Measurements from ENCODE around the gene RTN4IP1.

The RTN4IP1 gene

DNA sequence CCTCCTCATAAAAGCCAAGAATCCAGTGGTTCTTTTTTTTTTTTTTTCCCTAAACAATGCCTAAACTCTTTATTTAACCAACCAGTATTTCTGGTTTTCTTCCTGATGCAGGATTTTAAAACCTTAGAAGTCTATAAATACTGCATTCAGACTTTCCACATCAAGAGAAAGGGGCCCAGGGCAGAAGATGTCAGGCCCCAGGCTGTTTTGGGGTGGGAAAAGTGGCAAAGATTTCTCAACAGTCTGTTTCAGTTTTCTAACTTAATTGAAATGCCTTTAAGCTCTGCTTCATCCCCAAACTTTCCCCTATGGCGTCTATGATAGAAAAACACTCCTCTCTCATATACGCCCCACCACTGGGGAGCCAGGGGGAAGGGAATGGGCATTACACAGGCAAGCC, 33.2 kb upstream of the RTN4IP1 start:
- no peak for TF ChIP-seq CTCF (IDR thresholded peaks at IDR 0.05)

DNA sequence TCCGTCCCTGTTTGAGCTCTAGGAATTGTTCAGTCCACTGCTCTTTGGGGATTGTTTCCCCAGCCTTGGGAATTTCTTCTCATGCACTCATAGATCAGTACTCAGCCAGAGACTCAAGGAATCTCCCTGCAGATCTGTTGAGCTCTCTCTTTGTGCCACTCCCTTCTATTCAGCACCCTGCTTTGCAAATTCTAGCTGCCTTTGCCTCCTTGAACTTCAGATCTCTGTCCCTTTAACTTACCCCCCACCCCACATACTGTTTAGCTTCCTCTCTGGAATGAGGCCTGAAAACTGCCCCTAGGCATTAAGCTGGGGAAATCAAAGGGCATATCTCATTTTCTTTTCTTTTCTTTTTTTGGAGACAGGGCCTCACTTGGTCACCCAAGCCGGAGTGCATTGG, 30.6 kb upstream of the RTN4IP1 start:
- TF ChIP-seq CTCF (IDR thresholded peaks at IDR 0.05), result no peak

GRCh38 chr6:106658469-106658868, 29.2 kb upstream of the RTN4IP1 start:
- TF ChIP-seq CTCF (IDR thresholded peaks at IDR 0.05), result no peak

DNA sequence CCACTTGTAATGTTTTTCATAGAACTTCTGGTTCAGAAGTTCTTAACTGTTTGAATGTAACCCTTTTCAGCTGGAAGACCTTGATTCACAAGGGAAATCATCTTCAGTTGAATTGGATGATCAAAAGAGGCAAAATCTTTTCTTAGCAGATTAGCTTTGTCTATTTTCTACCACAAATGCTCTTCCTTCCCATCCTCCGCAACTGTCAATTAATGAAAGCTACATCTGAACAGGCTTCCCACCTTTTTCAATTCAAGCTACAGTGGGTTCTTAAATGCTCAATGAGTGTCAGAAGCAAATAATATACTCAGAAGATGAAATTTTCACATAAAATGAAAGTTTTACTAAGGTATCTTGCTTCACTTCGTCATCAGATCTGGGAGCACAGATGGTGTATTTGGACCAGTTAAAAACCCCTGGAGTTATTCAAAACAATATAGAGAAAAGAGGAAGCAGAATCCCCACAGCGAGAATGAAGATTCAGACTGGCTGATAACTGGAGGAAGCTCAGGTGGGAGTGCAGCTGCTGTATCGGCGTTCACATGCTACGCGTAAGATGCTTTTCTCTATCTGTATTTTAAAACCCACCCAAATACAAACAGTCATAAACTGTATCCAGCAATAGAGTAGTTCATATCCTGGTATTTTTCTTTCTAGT, 19.5 kb upstream of the RTN4IP1 start:
- TF ChIP-seq CTCF (IDR thresholded peaks at IDR 0.05), result no peak

- TF ChIP-seq CTCF (IDR thresholded peaks at IDR 0.05), result no peak
These were observed 13.8 kb upstream of the RTN4IP1 start for GRCh38 chr6:106643061-106643460.

- TF ChIP-seq CTCF (IDR thresholded peaks at IDR 0.05), result no peak
These were observed 13.2 kb upstream of the RTN4IP1 start for GRCh38 chr6:106642476-106642875.

GRCh38 chr6:106639812-106640211, 10.5 kb upstream of the RTN4IP1 start:
- no peak for TF ChIP-seq CTCF (IDR thresholded peaks at IDR 0.05)

Data from LNCAP (cell line).